GM12892 (cell line): ENCODE results near the gene DDC.

ENCODE experiments used
- POLR2A ChIP-seq: IDR thresholded peaks from 2 replicates; pipeline ENCODE4 v1.6.1; 2011; ENCODE audit warnings: low read depth, low read length, control low read depth
- POLR2AphosphoS5 ChIP-seq: IDR thresholded peaks from 2 replicates; pipeline ENCODE4 v1.6.1; 2011; ENCODE audit warnings: low read depth, low read length, control low read depth
- TAF1 ChIP-seq: IDR thresholded peaks from 2 replicates; pipeline ENCODE4 v1.6.1; 2011; ENCODE audit warnings: low read depth, mild to moderate bottlenecking, control low read depth, low read length, borderline replicate concordance

DNA sequence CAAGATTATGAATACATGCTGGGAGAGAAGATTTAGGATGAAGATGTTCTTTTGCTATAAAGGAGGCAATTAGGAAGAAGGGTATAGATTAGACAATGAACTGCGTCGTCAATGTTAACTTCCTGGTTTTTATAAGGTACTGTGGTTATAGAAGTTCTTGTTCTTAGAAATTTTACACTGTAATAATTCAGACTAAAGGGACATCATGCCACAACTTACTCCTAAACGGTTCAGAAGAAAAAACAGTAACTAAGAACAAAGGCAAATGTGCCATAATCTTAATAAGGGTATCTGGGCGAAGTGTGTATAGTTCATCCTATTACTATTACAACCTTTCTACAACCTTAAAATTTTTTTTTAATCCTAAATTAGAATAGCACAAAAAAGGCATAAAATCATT is 31.3 kb upstream of the DDC start:
- no peak for TF ChIP-seq TAF1
- TF ChIP-seq POLR2AphosphoS5, result no peak
- TF ChIP-seq POLR2A, result no peak
